Nephron (organoid): ENCODE measurements around the gene ARHGAP26.
"Not testable (repeated sequence)": the region's sequence is repeated elsewhere in the genome, so short reads cannot be mapped to it uniquely, and the experiment has no call there.

Source experiments
- H3K27ac Mint-ChIP-seq, 3 experiments: 2 replicates each; pipeline ENCODE4 v1.8.0; 2020; ENCODE audit warnings: mixed read lengths in 3 of 3, mild to moderate bottlenecking in 2 of 3, moderate library complexity in 1 of 3
- H3K27me3 Mint-ChIP-seq: 2 replicates; pipeline ENCODE4 v1.8.0; 2021; ENCODE audit warnings: low read depth, mild to moderate bottlenecking, moderate library complexity, mixed read lengths
- H3K36me3 Mint-ChIP-seq: 2 replicates; pipeline ENCODE4 v1.8.0; 2020; ENCODE audit warnings: low read depth, mixed read lengths
- H3K4me1 Mint-ChIP-seq: 2 replicates; pipeline ENCODE4 v1.8.0; 2020; ENCODE audit warnings: mixed read lengths
- H3K4me3 Mint-ChIP-seq, 3 experiments: 2 replicates each; pipeline ENCODE4 v1.8.0; 2020; ENCODE audit warnings: mild to moderate bottlenecking in 3 of 3, mixed read lengths in 3 of 3, moderate library complexity in 2 of 3
- H3K9me3 Mint-ChIP-seq: 2 replicates; pipeline ENCODE4 v1.8.0; 2020; ENCODE audit warnings: mixed read lengths
- TF ChIP-seq, protein P1 (sequence below), 3 experiments: fragments of 200-600 bp; sonication (generic); IDR thresholded peaks; one replicate each; pipeline ENCODE4 v1.5.0; 2021; ENCODE audit warnings: antibody characterized with exemption in 3 of 3; ENCODE audit not compliant: unreplicated experiment in 3 of 3

The ARHGAP26 gene

GRCh38 chr5:142981475-142981874, 211.3 kb downstream of the ARHGAP26 start:
- no peaks in the 10 kb centered on the region for H3K27me3 Mint-ChIP-seq
- peak overlapping the region; percentile 94 to 98 (median 95) for H3K27ac Mint-ChIP-seq
- H3K36me3 Mint-ChIP-seq: no peaks in the 10 kb centered on the region
- peak overlapping the region in 1 of 3 experiments; percentile 60 for H3K4me3 Mint-ChIP-seq
- TF ChIP-seq, protein P1, sequence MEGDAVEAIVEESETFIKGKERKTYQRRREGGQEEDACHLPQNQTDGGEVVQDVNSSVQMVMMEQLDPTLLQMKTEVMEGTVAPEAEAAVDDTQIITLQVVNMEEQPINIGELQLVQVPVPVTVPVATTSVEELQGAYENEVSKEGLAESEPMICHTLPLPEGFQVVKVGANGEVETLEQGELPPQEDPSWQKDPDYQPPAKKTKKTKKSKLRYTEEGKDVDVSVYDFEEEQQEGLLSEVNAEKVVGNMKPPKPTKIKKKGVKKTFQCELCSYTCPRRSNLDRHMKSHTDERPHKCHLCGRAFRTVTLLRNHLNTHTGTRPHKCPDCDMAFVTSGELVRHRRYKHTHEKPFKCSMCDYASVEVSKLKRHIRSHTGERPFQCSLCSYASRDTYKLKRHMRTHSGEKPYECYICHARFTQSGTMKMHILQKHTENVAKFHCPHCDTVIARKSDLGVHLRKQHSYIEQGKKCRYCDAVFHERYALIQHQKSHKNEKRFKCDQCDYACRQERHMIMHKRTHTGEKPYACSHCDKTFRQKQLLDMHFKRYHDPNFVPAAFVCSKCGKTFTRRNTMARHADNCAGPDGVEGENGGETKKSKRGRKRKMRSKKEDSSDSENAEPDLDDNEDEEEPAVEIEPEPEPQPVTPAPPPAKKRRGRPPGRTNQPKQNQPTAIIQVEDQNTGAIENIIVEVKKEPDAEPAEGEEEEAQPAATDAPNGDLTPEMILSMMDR (IDR thresholded peaks at IDR 0.05; ENCODE audit: unreplicated experiment in 3 of 3): no peak
- H3K9me3 Mint-ChIP-seq: peaks cover 2% of the 10 kb centered on the region
- peaks cover 23% of the 10 kb centered on the region for H3K4me1 Mint-ChIP-seq

DNA sequence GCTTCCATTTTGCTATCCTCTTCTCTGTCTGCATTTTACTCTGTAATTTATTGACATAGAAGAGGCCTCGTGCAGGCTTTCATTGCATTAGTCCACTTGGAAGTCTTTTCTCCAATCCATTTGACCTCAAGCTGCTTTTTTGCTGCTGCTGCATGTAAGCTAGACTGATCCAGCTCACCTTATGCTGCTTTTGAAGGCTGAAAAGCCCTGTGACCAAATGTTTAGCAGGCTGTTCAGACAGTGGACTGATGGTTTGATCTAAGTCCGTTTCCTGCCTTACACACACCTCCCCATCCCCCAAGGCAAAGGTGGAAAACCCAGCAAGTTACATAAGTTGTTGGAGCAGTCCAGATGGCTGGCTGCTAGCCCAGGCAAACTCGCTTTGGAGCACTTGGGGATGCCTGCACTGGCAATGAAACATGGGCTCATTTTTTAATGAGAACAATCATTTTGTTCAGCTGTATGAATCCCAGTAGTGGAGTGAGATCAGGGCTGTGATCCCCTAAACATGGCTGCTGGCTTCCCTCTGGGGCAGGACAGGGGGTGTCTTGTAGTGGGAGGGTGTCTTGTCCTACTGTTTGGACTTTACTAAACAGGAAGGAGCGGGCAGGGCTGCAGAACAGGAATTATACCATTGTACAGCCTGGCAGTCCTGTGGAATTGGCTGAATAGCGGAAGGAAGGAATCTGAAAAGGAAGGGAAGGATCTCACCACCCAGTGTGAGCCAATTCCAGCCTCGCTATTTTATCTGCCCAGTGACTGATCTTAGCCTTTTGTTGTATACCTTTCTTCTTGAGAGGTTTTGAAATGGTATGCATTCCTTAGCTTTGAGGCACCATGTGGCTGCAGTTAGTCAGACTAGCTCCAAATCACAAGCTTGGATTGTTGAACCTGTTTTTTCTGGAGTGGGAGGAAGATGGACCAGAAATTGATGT, 212.0 kb downstream of the ARHGAP26 start:
- Mint-ChIP-seq H3K4me1 (peaks cover 23% of the 10 kb centered on the region), H3K27ac (peak overlapping the region; percentile 94 to 98 (median 95)), H3K36me3 (no peaks in the 10 kb centered on the region), H3K4me3 (peak overlapping the region in 1 of 3 experiments; percentile 60), H3K27me3 (no peaks in the 10 kb centered on the region), H3K9me3 (peaks cover 6% of the 10 kb centered on the region)
- TF ChIP-seq, protein P1 (IDR thresholded peaks at IDR 0.05; ENCODE audit: unreplicated experiment in 3 of 3): no peak

DNA sequence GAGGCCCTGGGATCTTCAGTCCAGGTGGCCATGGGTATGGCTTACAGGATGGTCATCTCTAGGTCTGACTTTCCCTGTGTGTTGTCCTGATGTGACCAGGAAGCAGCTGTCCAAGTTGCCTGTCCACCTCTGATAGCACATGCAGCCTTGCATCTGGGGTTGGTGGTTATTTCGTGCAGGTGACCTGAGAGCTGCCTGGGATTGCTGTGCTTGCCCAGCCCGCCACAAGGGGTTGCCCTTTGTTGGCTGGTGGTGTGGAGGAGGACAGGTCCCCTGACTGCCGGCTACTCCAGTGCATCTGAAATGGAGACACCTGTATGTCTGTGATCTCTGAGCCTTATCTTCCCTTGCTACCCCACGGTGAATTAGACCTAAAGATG, 212.6 kb downstream of the ARHGAP26 start:
- H3K27ac Mint-ChIP-seq: peak overlapping the region; percentile 94 to 98 (median 95)
- H3K4me1 Mint-ChIP-seq: peaks cover 23% of the 10 kb centered on the region
- no peaks in the 10 kb centered on the region for H3K27me3 Mint-ChIP-seq
- H3K9me3 Mint-ChIP-seq: peaks cover 6% of the 10 kb centered on the region
- no peaks in the 10 kb centered on the region for H3K36me3 Mint-ChIP-seq
- TF ChIP-seq, protein P1 (IDR thresholded peaks at IDR 0.05; ENCODE audit: unreplicated experiment in 3 of 3): no peak
- H3K4me3 Mint-ChIP-seq: no peak overlapping the region

GRCh38 chr5:142984011-142984410, 213.8 kb downstream of the ARHGAP26 start:
- TF ChIP-seq, protein P1 (IDR thresholded peaks at IDR 0.05; ENCODE audit: unreplicated experiment in 3 of 3): no peak
- Mint-ChIP-seq H3K27ac (peak overlapping the region; percentile 37 to 63 (median 56)), H3K4me1 (peaks cover 23% of the 10 kb centered on the region), H3K9me3 (peaks cover 18% of the 10 kb centered on the region), H3K36me3 (no peaks in the 10 kb centered on the region), H3K4me3 (no peak overlapping the region), H3K27me3 (no peaks in the 10 kb centered on the region)

- peaks cover 23% of the 10 kb centered on the region for H3K4me1 Mint-ChIP-seq
- no peak overlapping the region for H3K4me3 Mint-ChIP-seq
- no peaks in the 10 kb centered on the region for H3K27me3 Mint-ChIP-seq
- TF ChIP-seq, protein P1 (IDR thresholded peaks at IDR 0.05; ENCODE audit: unreplicated experiment in 3 of 3): no peak
- H3K27ac Mint-ChIP-seq: peak overlapping the region in 1 of 3 experiments; percentile 56
- H3K9me3 Mint-ChIP-seq: peaks cover 22% of the 10 kb centered on the region
- no peaks in the 10 kb centered on the region for H3K36me3 Mint-ChIP-seq
Observed at GRCh38 chr5:142984525-142984924, 214.3 kb downstream of the ARHGAP26 start.

GRCh38 chr5:142989270-142989669, 219.1 kb downstream of the ARHGAP26 start:
- H3K27ac Mint-ChIP-seq: not testable (repeated sequence)

DNA sequence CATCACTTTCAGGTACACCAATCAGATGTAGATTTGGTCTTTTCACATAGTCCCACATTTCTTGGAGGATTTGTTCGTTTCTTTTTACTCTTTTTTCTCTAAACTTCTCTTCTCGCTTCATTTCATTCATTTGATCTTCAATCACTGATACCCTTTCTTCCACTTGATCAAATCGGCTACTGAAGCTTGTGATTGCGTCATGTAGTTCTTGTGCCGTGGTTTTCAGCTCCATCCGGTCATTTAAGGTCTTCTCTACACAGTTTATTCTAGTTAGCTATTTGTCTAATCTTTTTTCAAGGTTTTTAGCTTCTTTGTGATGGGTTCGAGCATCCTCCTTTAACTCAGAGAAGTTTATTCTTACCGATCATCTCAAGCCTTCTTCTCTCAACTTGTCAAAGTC, 219.9 kb downstream of the ARHGAP26 start:
- H3K36me3 Mint-ChIP-seq, H3K27me3 Mint-ChIP-seq: not testable (repeated sequence)

More at GRCh38 chr5:142989270-142989669, 219.1 kb downstream of the ARHGAP26 start:
- not testable (repeated sequence) for H3K36me3 Mint-ChIP-seq, H3K4me1 Mint-ChIP-seq, H3K27me3 Mint-ChIP-seq, H3K4me3 Mint-ChIP-seq
- H3K9me3 Mint-ChIP-seq: peaks cover 44% of the 10 kb centered on the region

More for the DNA sequence above, 219.9 kb downstream of the ARHGAP26 start:
- not testable (repeated sequence) for H3K27ac Mint-ChIP-seq, H3K4me3 Mint-ChIP-seq, H3K4me1 Mint-ChIP-seq
- H3K9me3 Mint-ChIP-seq: peaks cover 44% of the 10 kb centered on the region
